ENCODE measurements around the gene KIAA1958.

GRCh38 chr9:112548051-112548440 lies 61.4 kb downstream of the KIAA1958 start:
- TF ChIP-seq, protein P1, sequence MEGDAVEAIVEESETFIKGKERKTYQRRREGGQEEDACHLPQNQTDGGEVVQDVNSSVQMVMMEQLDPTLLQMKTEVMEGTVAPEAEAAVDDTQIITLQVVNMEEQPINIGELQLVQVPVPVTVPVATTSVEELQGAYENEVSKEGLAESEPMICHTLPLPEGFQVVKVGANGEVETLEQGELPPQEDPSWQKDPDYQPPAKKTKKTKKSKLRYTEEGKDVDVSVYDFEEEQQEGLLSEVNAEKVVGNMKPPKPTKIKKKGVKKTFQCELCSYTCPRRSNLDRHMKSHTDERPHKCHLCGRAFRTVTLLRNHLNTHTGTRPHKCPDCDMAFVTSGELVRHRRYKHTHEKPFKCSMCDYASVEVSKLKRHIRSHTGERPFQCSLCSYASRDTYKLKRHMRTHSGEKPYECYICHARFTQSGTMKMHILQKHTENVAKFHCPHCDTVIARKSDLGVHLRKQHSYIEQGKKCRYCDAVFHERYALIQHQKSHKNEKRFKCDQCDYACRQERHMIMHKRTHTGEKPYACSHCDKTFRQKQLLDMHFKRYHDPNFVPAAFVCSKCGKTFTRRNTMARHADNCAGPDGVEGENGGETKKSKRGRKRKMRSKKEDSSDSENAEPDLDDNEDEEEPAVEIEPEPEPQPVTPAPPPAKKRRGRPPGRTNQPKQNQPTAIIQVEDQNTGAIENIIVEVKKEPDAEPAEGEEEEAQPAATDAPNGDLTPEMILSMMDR (IDR thresholded peaks at IDR 0.05) = no peak
- TF ChIP-seq POLR2AphosphoS5 (IDR thresholded peaks at IDR 0.05) (no peak), EP300 (IDR thresholded peaks at IDR 0.05) (no peak), POLR2A (IDR thresholded peaks at IDR 0.05) (no peak)

All from sigmoid colon (tissue), 4 donors.